GM12874 (cell line): ENCODE data around the gene UBR4.

Experiments
- CTCF ChIP-seq: IDR thresholded peaks from 2 replicates; pipeline ENCODE4 v1.5.1; 2011; ENCODE audit warnings: low read depth, mild to moderate bottlenecking, control low read depth, low read length, moderate library complexity; ENCODE audit not compliant: insufficient read depth

UBR4 gene

GRCh38 chr1:19209990-19210771 lies at the start of gene UBR4:
Gene UBR4, minus strand, starts transcription at chr1:19210266. Its CDS starts 18 bp downstream, at chr1:19210248.
- TF ChIP-seq CTCF, result no peak

GRCh38 chr1:19258353-19258752 lies 48.3 kb upstream of the UBR4 start:
- no peak for TF ChIP-seq CTCF

GRCh38 chr1:19257178-19257914 lies 47.3 kb upstream of the UBR4 start:
- TF ChIP-seq CTCF, result no peak

- TF ChIP-seq CTCF, result no peak
Observed at GRCh38 chr1:19255288-19255687, 45.2 kb upstream of the UBR4 start.

- TF ChIP-seq CTCF, result no peak
Observed at GRCh38 chr1:19254416-19254815, 44.4 kb upstream of the UBR4 start.

GRCh38 chr1:19251305-19252196 lies 41.5 kb upstream of the UBR4 start, which contains the start of the genes EMC1 and MRTO4:
Gene EMC1, minus strand, starts transcription at chr1:19251524. Its CDS starts 15 bp downstream, at chr1:19251509.
Gene MRTO4, plus strand, starts transcription at chr1:19251805. Its CDS starts 31 bp downstream, at chr1:19251836.
- no peak for TF ChIP-seq CTCF

- TF ChIP-seq CTCF, result no peak
Observed at GRCh38 chr1:19250629-19251304, 40.7 kb upstream of the UBR4 start.
